SK-N-SH treated with all-trans-retinoic acid at 6 μM for 48 hours (cell line): ENCODE data around the gene RBFOX2.

Experiments used
- ATAC-seq: fragments of 200-7000 bp; cut with Tn5 transposase; 3 replicates; pipeline ENCODE4 v1.9.1; 2020; ENCODE audit warnings: mild to moderate bottlenecking, moderate library complexity
- ARNTL ChIP-seq: fragments of 450-650 bp; formaldehyde crosslinking; IDR thresholded peaks from 2 replicates; pipeline ENCODE4 v1.5.0; 2020; ENCODE audit warnings: low read depth, mild to moderate bottlenecking, moderate library complexity, borderline replicate concordance
- BACH2 ChIP-seq: fragments of 250-450 bp; sonication (Bioruptor Pico); IDR thresholded peaks from 2 replicates; pipeline ENCODE4 v1.9.0; 2021; ENCODE audit warnings: mild to moderate bottlenecking, borderline replicate concordance
- CSDC2 ChIP-seq: fragments of 250-450 bp; sonication (Bioruptor Pico); IDR thresholded peaks from 2 replicates; pipeline ENCODE4 v1.5.0; 2020; ENCODE audit warnings: mild to moderate bottlenecking, moderate library complexity
- ESRRG ChIP-seq: fragments of 250-450 bp; sonication (Bioruptor Pico); IDR thresholded peaks from 2 replicates; pipeline ENCODE4 v1.6.1; 2021; ENCODE audit warnings: mild to moderate bottlenecking
- GLIS3 ChIP-seq: fragments of 250-450 bp; sonication (Bioruptor Pico); IDR thresholded peaks from 2 replicates; pipeline ENCODE4 v1.5.0; 2020; ENCODE audit warnings: mild to moderate bottlenecking, moderate library complexity
- ISL1 ChIP-seq: fragments of 250-450 bp; sonication (Bioruptor Pico); IDR thresholded peaks from 2 replicates; pipeline ENCODE4 v2.1.2; 2022; ENCODE audit warnings: mild to moderate bottlenecking, moderate library complexity
- OSR1 ChIP-seq: fragments of 250-450 bp; sonication (Bioruptor Pico); IDR thresholded peaks from 2 replicates; pipeline ENCODE4 v1.8.0; 2022; ENCODE audit warnings: moderate library complexity, mild to moderate bottlenecking, inconsistent platforms
- PPARA ChIP-seq: fragments of 250-450 bp; sonication (Bioruptor Pico); IDR thresholded peaks from 2 replicates; pipeline ENCODE4 v1.5.0; 2020; ENCODE audit warnings: mild to moderate bottlenecking, borderline replicate concordance
- RARB ChIP-seq: fragments of 250-450 bp; sonication (Bioruptor Pico); IDR thresholded peaks from 2 replicates; pipeline ENCODE4 v1.8.0; 2021; ENCODE audit warnings: mild to moderate bottlenecking, moderate library complexity
- SNAI2 ChIP-seq: fragments of 250-450 bp; sonication (Bioruptor Pico); IDR thresholded peaks from 2 replicates; pipeline ENCODE4 v1.5.0; 2020; ENCODE audit warnings: mild to moderate bottlenecking, moderate library complexity
- TCF4 ChIP-seq: fragments of 250-450 bp; sonication (Bioruptor Pico); IDR thresholded peaks from 2 replicates; pipeline ENCODE4 v1.8.0; 2021; ENCODE audit warnings: mild to moderate bottlenecking, moderate library complexity, borderline replicate concordance
- TOX ChIP-seq: fragments of 250-450 bp; sonication (Bioruptor Pico); IDR thresholded peaks from 2 replicates; pipeline ENCODE4 v1.8.0; 2021; ENCODE audit warnings: mild to moderate bottlenecking, moderate library complexity, borderline replicate concordance
- ZC3H10 ChIP-seq: fragments of 250-450 bp; sonication (Bioruptor Pico); IDR thresholded peaks from 2 replicates; pipeline ENCODE4 v1.5.1; 2021; ENCODE audit warnings: mild to moderate bottlenecking, moderate library complexity
- ZFP3 ChIP-seq: fragments of 250-450 bp; sonication (Bioruptor Pico); IDR thresholded peaks from 2 replicates; pipeline ENCODE4 v1.5.0; 2020; ENCODE audit warnings: mild to moderate bottlenecking, moderate library complexity
- ZFP30 ChIP-seq: fragments of 450-650 bp; formaldehyde crosslinking; IDR thresholded peaks from 2 replicates; pipeline ENCODE4 v1.5.0; 2022; ENCODE audit warnings: mild to moderate bottlenecking, moderate library complexity
- ZNF70 ChIP-seq: fragments of 450-650 bp; formaldehyde crosslinking; IDR thresholded peaks from 2 replicates; pipeline ENCODE4 v1.5.0; 2020; ENCODE audit warnings: mild to moderate bottlenecking, moderate library complexity
- ZNF8 ChIP-seq: fragments of 450-650 bp; formaldehyde crosslinking; IDR thresholded peaks from 2 replicates; pipeline ENCODE4 v1.5.0; 2020; ENCODE audit warnings: mild to moderate bottlenecking, moderate library complexity
- TF ChIP-seq, protein P1 (sequence below): fragments of 250-450 bp; sonication (Bioruptor Pico); IDR thresholded peaks from 2 replicates; pipeline ENCODE4 v1.8.0; 2020; ENCODE audit warnings: mild to moderate bottlenecking, moderate library complexity, borderline replicate concordance
- TF ChIP-seq, protein P2 (sequence below): fragments of 250-450 bp; sonication (Bioruptor Pico); IDR thresholded peaks from 2 replicates; pipeline ENCODE4 v1.5.1; 2021; ENCODE audit warnings: mild to moderate bottlenecking, moderate library complexity
- TF ChIP-seq, protein P3 (sequence below): fragments of 250-450 bp; sonication (Bioruptor Pico); IDR thresholded peaks from 2 replicates; pipeline ENCODE4 v1.8.0; 2021; ENCODE audit warnings: low read depth, mild to moderate bottlenecking, moderate library complexity, borderline replicate concordance
- TF ChIP-seq, protein P4 (sequence below): fragments of 250-450 bp; sonication (Bioruptor Pico); IDR thresholded peaks from 2 replicates; pipeline ENCODE4 v1.5.0; 2020; ENCODE audit warnings: mild to moderate bottlenecking, moderate library complexity

Gene RBFOX2

DNA sequence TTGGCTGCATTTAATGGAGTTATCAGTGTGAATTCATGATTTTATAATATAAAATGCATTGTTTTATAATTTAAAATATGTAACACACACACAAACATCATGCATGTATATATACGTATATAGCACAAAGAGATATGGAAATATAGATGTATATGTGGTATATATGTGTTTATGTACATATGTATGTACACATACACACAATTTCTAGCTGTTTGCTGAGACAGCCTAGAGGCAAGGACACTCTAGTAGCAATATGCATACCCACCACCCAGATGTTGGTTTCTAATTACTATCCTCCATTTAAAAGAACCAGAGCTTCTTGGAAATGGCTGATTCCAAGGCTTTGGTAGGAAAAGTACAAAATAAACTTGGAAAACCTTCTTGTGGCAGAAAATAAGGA is 50.4 kb downstream of the RBFOX2 start:
- ATAC-seq: no peak
- TF ChIP-seq, protein P1, sequence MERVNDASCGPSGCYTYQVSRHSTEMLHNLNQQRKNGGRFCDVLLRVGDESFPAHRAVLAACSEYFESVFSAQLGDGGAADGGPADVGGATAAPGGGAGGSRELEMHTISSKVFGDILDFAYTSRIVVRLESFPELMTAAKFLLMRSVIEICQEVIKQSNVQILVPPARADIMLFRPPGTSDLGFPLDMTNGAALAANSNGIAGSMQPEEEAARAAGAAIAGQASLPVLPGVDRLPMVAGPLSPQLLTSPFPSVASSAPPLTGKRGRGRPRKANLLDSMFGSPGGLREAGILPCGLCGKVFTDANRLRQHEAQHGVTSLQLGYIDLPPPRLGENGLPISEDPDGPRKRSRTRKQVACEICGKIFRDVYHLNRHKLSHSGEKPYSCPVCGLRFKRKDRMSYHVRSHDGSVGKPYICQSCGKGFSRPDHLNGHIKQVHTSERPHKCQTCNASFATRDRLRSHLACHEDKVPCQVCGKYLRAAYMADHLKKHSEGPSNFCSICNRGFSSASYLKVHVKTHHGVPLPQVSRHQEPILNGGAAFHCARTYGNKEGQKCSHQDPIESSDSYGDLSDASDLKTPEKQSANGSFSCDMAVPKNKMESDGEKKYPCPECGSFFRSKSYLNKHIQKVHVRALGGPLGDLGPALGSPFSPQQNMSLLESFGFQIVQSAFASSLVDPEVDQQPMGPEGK (CRISPR knock-in tag): no peak
- TF ChIP-seq ZC3H10 (CRISPR knock-in tag): no peak
- no peak for TF ChIP-seq ARNTL
- TF ChIP-seq ZNF8: no peak
- TF ChIP-seq ESRRG (CRISPR knock-in tag): no peak
- no peak for TF ChIP-seq RARB (CRISPR knock-in tag)
- TF ChIP-seq, protein P2, sequence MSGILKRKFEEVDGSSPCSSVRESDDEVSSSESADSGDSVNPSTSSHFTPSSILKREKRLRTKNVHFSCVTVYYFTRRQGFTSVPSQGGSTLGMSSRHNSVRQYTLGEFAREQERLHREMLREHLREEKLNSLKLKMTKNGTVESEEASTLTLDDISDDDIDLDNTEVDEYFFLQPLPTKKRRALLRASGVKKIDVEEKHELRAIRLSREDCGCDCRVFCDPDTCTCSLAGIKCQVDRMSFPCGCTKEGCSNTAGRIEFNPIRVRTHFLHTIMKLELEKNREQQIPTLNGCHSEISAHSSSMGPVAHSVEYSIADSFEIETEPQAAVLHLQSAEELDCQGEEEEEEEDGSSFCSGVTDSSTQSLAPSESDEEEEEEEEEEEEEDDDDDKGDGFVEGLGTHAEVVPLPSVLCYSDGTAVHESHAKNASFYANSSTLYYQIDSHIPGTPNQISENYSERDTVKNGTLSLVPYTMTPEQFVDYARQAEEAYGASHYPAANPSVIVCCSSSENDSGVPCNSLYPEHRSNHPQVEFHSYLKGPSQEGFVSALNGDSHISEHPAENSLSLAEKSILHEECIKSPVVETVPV (CRISPR knock-in tag): no peak
- TF ChIP-seq PPARA (CRISPR knock-in tag): no peak
- no peak for TF ChIP-seq CSDC2 (CRISPR knock-in tag)
- TF ChIP-seq TOX (CRISPR knock-in tag): no peak
- TF ChIP-seq ZFP3 (CRISPR knock-in tag): no peak

DNA sequence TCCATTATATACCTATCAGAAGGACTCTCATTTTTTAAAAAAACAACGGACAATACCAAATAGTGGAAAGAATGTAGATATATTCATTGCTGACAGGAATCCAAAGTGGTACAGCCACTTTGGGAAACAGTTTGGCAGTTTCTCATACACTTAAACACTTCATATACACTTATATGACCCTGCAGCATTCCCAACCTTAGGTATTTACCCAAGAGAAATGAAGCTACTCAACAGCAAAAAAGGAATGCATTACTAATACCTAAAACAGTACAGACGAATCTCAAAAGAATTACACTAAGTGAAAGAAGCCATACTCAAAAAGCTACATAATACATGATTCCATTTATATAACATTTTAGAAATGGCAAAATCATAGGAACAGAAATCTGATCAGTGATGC is 51.5 kb downstream of the RBFOX2 start:
- ATAC-seq: peak; percentile 82
- TF ChIP-seq TOX (CRISPR knock-in tag) (no peak), OSR1 (CRISPR knock-in tag) (no peak), ARNTL (no peak), ISL1 (no peak; the same call in none of the 2 replicates), TCF4 (CRISPR knock-in tag) (no peak), ESRRG (CRISPR knock-in tag) (no peak), SNAI2 (CRISPR knock-in tag) (no peak), ZNF70 (CRISPR knock-in tag) (no peak), ZNF8 (no peak), CSDC2 (CRISPR knock-in tag) (no peak)
- TF ChIP-seq, protein P3, sequence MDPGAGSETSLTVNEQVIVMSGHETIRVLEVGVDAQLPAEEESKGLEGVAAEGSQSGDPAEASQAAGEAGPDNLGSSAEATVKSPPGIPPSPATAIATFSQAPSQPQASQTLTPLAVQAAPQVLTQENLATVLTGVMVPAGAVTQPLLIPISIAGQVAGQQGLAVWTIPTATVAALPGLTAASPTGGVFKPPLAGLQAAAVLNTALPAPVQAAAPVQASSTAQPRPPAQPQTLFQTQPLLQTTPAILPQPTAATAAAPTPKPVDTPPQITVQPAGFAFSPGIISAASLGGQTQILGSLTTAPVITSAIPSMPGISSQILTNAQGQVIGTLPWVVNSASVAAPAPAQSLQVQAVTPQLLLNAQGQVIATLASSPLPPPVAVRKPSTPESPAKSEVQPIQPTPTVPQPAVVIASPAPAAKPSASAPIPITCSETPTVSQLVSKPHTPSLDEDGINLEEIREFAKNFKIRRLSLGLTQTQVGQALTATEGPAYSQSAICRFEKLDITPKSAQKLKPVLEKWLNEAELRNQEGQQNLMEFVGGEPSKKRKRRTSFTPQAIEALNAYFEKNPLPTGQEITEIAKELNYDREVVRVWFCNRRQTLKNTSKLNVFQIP: no peak

DNA sequence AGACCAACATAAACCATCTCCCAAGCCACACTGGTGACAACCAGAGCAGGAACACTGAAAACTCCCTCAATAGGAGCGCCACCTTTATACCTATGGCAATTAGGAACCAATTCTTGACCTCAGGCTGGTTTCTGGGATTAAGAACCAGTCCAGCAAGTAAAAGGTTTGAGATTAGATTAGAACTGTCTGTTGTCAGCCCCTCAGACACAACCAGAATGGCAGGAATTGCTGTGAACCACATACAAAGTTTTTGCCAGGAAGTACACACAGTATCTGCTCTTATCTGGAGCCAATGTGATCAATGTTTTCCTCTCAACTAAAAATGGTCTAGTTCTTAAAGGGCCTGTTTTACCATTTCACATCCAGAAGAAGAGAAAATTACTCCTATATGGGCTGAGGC is 55.2 kb downstream of the RBFOX2 start:
- TF ChIP-seq ISL1: no peak
- no peak for TF ChIP-seq RARB (CRISPR knock-in tag)
- no peak for ATAC-seq

DNA sequence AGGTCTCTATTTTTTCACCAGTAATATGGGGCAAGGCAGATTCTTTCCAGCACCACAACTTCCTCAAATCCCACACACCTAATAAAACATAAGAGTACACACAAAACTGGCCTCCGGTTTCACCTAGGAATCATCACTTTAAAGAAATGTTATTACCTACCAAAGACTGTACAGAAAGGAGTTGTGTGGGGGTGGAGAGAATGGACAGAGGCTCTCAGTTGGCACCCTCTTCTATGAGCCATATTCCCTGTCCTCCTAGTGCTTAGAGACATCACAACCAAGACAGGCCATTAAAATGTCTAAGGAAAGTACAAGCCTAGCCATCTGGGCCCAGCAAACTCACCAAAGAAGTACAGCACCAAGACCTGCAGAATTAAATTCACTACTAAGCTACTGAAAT is 56.1 kb downstream of the RBFOX2 start:
- 0 out of 3 replicates have a peak, but pooled peaks have one; percentile 4 for ATAC-seq

More for the DNA sequence above, 56.1 kb downstream of the RBFOX2 start:
- TF ChIP-seq OSR1 (CRISPR knock-in tag) (no peak), ISL1 (no peak), TOX (CRISPR knock-in tag) (no peak), BACH2 (CRISPR knock-in tag) (no peak), CSDC2 (CRISPR knock-in tag) (no peak), GLIS3 (CRISPR knock-in tag) (no peak), RARB (CRISPR knock-in tag) (no peak), PPARA (CRISPR knock-in tag) (no peak), TCF4 (CRISPR knock-in tag) (no peak), ZFP30 (CRISPR knock-in tag) (no peak)
- TF ChIP-seq, protein P3: no peak
- TF ChIP-seq, protein P4, sequence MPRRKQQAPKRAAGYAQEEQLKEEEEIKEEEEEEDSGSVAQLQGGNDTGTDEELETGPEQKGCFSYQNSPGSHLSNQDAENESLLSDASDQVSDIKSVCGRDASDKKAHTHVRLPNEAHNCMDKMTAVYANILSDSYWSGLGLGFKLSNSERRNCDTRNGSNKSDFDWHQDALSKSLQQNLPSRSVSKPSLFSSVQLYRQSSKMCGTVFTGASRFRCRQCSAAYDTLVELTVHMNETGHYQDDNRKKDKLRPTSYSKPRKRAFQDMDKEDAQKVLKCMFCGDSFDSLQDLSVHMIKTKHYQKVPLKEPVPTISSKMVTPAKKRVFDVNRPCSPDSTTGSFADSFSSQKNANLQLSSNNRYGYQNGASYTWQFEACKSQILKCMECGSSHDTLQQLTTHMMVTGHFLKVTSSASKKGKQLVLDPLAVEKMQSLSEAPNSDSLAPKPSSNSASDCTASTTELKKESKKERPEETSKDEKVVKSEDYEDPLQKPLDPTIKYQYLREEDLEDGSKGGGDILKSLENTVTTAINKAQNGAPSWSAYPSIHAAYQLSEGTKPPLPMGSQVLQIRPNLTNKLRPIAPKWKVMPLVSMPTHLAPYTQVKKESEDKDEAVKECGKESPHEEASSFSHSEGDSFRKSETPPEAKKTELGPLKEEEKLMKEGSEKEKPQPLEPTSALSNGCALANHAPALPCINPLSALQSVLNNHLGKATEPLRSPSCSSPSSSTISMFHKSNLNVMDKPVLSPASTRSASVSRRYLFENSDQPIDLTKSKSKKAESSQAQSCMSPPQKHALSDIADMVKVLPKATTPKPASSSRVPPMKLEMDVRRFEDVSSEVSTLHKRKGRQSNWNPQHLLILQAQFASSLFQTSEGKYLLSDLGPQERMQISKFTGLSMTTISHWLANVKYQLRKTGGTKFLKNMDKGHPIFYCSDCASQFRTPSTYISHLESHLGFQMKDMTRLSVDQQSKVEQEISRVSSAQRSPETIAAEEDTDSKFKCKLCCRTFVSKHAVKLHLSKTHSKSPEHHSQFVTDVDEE: no peak
